Activated CD4-positive, alpha-beta T cell treated with anti-CD3 and anti-CD28 coated beads, Interleukin-2, amount 50 U/mL, for 16 hours (primary cell): ENCODE measurements around the gene CREBBP.

Source experiments
- DNase-seq: peaks from one replicate; pipeline ENCODE4 v3.0.0-alpha.2; 2020

Gene CREBBP

DNA sequence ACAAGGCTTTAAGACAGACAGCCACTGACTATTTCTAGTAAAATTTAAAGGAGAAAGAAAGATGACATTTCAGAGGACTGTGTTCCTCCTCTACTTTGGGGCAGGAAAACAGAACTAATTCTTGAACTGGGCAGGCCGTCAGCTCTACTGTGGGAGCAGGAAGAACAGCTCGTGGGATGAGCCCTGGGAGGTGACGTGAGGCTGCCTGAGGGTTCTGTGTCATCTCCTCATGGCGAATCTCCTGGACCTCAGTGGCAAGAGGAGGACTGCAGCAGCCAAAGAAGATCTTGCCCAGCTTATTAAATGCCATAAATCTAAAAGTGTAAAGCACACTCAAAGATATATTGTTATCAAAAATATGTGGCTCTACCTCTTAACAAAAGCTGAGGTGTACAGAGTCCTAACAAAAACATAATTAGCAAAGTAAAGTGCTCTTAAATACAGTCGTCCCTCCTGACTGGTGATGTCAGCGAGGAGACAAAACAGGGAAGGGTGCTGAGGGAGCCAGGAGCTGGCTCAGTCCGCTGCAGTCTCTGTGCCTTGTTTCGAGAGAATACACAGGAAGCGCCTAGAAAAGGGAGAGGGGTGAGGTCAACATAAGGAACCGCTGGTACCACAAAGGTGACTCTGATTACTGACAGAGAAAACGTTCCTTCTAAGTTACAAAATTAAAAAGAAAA is 58.0 kb downstream of the CREBBP start:
- DNase-seq = no peak

DNA sequence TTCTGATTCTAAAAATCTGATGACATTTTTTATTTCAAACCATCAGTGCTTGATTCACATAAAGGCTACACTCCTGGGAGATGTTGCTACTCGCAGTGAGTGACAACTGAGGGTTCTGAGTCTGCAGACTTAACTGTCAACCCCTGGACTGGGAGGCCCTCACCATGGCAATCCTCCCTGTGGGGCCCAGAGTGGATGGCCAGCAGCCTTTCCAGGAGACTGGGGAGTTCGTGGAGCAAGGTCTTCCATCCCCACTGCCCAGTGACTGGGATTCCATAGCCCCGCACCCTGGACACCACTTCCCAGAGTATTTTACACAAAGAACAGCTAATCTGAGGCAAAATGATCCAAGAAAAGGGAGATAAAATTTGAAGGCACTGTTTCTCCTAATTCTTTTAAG is 59.3 kb downstream of the CREBBP start:
- DNase-seq = no peak

DNA sequence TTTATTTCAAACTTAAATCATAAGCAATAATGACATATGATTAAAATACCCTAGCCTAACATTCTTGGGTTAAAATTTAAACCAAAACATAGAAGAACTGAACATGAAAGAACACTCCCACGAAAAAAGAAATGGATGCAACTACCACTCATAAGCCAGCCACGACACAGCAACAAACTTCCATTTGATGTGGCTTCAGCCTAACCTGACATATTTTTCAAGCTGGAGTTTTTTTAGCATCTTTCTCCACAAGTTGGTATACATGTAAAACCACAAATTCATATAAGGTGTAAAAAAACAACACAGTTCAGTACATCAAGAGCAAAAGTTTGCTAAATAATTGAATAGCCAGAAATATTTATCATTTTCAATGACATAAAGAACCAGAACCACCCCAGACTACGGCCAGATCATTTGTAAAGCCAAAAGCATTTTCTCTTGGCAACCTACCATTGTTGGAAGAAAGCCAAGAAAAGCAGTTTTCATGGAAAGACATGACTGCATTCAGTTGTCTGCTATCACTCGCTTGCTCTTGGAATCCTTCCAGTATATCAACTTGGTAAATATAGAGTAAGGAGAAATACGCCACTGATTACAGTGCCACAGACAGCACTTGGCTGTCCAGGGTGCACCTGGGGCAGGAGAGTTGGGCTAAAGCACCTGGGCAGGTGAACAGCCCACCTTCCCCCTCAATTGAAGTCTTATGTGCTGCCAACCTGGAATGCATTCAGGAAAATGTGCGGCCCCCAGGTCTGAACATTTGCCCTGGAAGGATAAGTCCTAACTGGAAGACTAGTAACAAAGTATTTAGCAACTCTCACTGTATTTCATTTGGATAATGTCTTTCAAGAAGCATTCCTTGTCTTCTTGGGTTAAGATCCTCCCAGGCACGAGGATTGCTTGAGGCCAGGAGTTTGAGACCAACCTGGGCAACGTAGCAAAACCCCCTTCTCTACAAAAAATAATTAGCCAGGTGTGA is 60.5 kb downstream of the CREBBP start:
- DNase-seq = no peak

DNA sequence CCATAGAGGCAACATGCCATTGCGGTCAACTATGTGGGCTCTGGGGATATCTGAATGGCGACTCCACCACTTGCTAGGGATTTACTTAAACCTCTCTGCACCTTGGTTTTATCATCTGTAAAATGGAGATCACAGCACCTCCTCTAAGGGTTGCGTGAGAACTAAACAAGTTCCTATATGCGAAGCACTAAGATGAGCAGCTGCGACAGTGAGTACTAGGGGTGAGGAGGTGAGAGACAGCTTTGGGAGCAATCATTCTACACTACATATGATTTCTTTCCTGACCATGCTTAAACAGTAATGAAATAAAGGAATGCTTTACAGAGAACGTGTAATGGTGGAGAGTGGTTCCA is 61.4 kb downstream of the CREBBP start:
- no peak for DNase-seq

DNA sequence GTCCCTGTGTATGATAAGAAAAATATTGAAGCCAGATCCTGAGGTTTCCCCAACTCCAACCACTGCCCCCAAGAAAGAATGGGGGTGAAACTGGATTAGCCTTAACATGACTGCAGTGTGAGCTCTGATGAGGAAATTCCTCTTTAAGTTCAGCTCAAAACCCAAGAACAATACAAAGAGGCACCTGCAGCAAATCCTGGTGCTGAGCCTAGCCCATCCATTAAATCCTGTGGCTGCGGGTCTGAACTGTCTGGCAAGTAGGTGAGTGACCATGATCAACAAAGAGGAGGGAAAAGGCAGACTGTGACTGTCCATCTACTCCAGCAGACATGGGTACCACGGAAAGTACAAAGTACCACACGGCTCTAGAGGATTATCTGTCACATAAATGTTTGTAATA is 64.2 kb downstream of the CREBBP start:
- DNase-seq = no peak

DNA sequence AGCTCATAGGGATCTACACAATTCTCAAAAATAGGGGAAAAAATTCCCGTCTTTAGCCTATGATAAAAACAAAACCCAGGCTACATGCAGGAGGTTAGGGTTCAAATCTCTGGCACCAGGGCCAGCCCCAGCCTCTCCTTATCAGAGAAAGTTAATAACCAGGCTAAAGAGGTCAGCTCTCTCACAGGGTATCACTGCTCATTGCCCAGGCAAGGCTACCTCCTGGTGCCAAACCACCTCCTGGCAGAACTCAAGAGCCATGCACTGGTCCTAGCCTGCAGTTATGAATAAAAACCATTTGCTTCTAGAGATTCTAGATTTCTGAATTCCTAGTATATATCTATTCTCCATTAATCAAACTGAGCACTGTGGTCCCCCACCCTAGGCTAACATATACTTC is 65.8 kb downstream of the CREBBP start:
- DNase-seq = no peak

DNA sequence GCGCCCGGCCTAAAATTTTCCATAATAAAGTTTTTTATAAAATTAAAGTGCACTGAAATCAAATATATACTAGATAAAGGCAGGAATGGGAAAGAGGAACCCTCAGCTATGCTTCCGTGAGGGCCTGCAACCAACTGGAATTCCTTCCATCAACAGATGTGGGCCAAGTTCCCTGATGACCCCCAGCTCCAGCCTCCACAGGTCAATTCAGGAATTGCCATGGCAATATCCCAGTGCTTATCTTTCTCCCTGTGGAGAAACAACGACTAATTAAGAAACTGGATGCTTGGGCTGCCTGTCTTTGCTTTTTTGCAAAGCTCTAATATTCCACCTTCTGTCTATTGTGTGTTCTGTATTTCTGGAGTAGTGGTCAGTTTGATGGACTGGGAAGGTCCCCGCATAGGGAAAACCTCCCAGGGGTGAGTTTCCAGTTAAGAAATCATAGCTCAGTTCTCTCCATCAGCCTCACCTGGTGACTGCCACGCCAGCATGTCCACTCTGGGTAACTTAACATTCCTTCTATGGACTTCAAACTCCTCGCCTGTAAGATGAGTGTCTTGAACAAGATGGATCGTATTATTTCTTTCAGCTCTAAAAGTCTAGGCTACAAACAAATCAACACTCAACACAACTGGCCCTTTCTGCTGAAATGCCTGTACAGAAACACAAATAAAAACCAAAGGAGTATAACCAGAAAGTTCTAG is 67.9 kb downstream of the CREBBP start:
- DNase-seq = no peak

DNA sequence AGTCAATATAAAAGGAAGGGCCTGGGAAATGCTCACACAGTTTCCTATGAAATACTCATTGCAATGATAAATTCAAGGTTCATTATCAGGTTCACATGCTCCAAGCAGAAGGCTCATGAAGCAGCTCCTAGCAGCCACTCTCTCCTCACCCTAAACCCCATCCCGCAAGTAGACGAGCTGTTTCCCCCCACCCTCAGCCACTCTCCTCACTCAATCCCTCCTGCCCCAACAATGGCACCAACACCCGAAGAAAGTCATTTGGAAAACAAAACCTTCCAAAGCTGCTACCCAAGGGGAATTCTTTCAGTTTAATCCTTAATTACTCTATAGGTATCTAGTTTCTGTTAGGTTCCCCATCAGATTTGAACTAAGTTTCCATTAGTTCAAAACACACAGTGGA is 69.7 kb downstream of the CREBBP start:
- DNase-seq = no peak

DNA sequence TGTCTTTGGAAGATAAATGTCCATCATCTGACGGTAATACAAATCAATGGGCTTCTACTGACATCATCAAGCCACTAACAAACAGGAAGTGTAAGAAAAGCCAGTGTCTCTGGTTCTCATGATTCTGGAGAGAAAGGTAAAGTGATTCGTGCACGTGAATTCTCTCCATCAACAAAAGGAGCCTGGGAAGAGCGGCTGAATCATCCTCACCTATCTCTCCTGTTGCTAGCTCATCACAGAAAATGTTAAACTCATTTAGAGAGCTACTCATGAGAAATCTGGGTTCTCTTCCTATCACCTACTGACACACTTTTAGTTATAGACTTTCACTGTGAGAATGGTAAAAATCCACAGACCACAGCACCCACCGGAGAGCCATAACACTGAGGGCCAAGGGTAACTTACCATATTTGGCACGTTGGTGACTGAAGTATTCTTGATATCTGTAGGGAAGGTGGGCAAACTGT is 70.3 kb downstream of the CREBBP start:
- peak; percentile 73 for DNase-seq

DNA sequence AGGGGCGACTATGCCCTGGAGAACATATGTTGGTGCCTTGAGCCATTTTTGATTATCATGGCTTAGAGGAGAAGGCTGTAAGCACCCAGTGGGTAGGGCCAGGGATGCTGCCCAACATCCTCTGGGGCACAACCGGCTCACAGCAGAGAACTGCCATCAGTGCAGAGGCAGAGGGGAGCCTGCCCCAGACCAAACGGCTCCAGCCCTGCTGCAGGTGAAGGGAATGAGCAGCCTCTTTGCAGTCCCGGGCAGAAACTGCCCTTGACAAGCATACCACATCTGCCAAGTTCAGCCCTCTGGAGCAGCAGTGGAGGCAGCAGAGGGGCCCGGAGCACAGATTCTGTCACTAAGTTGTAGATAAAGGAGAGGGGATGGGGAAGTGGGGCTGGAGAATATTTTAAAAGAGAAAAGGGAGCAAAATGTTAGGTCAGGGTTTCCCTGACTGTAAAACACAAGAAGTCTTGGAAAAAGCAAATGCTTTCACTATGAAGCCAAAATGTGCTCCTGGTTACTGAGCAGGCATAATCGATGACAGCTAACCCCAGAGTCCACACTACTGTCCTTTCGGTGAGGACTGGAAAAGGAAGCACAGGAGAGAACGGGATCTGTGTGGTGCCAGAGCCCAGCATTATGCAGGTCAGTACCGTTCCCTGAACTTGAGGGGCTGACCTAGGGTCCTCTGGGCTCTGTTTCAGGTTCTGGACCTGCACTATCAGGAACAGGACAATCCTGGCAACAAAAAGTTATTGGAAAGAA is 72.0 kb downstream of the CREBBP start:
- no peak for DNase-seq

DNA sequence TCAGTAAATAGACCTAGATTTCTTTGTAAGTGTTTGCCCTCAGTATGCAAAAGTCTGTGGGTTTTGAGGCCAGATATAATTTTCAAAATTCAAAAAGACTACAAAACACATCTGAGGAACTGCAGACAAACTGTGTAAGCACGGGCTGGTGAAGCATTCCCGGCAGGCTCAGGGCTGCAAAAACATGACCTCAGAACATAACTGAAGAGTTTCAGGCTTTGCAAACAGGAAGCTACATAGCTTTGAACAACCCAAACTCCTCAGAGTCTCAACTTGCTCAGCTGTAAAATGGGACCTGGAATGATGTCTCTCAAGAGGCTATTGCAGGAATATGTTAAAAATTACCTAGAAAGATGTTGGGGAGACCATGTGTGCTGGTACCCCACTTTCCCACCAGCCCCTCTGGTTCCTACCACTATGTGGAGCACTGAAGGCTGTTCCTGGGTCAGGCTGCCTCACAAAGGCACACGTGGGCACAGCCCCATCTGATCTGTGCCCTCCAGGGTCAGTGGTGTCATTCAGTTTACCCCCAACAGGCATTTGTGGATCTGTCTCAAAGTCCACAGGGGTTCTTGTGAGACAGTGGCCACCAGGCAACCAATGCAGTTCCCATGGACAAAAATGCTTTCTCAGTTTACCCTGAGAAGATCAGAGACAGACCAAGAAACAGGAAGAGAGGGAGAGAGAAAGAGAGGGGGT is 72.9 kb downstream of the CREBBP start:
- DNase-seq = peak; percentile 71

DNA sequence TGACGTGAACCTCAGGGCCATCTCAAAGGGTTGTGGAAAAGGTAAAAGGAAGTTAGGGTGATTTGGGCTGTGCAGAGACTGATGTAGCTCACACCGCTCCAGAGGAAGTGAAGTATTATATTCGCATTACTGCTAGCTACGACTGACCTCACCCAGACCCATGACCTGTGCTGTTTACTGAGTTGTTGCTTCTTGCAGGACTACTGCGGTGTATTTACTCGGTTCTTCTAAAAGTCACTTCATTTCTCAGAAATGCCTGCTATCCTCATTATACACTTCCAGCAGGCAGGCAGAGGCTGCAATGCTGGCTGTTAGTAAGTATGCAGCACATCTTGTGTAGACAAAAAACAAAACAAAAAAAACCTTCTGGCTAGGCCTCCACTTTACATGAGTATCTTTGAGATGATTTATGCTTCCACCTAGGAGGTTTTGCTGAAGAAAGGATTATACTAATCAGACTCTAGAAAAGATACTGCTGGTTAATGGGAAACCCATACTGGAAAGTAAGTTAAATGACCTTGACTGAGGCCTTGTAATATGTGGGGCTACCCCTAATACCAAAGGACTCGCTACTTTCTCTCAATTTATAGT is 76.0 kb downstream of the CREBBP start:
- DNase-seq = no peak

DNA sequence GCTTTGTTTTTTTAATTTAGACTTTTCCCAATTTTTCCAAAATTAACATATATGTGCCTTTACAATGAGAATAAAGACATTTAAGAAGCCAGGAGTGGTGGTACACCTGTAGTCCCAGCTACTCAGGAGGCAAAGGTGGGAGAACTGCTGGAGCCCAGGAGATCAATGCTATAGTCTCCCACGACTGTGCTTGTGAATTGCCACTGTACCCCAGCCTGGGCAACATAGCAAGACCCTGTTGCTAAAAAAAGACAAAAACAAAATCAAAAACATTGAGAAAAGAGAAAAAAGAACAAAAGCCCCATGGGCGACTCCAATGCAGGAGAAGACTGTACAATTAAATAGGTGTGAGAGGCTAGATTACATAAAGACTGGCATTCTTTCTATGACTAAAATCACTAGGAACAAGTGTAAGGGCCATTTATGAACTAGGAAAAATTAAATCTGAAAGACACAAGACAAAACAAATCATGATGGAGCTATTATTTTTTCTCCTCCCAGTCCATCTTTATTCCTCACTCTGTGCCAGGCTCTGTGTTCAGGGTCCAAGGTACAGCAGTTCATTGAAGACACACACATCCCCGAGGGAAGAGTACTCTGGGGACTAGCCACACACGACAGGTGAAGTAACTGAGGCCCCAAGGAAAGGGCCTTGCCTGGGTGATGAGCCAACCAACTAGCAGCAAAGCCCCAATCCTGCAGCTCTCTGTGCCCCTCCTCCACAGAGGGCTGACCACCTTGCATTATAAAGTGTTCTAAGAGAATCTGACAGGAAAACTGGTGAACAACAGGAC is 79.8 kb downstream of the CREBBP start:
- no peak for DNase-seq

DNA sequence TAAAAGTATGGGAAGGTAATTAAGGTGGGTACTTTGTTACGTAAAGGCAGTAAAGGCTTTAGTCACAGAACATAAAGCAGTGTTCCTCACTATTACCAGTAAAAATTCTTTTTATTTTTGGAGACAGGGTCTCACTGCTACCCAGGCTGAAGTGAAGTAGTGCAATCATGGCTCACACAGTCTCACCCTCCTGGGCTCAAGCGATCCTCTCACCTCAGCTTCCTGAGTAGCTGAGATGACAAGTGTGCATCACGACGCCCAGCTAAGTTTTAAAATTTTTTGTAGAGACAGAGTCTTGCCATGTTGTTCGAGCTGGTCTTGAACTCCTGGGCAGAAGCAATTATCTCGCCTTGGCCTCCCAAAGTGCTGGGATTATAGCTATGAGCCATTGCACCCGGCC is 80.5 kb downstream of the CREBBP start:
- no peak for DNase-seq

DNA sequence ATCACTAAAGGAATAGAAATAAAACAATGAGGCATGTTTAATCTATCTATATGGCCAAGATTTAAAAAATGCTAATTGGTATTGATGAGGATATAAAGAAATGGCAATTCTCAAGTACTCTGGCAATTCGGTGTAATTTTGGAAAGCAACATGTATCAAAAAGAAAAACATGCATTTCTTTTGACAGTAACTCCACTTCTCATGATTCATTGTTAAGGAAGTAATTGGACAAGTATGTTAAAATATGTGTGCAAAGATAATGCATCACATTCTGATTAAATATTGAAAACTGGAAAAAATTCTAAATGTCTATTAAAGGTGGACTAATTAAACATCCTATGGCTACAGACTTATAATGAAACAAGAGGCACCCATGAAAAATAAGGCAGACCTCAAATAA is 81.2 kb downstream of the CREBBP start:
- DNase-seq = no peak

DNA sequence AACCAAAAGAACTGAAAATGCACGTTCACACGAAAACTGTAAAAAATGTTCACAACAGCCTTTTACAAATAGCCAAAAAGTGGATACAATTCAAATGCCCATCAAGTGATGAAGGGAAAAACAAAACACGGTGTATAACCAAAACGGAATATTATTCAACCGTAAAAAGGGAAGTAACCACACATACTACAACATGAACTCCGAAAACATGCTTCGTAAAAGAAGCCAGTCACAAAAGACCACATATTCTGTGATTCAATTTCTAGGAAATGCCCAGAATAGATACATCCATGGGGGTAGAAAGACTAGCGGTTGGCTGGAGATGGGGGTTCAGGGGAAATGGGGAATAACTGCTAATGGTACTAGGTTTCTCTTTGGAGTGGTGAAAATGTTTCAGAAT is 81.7 kb downstream of the CREBBP start:
- DNase-seq = no peak

DNA sequence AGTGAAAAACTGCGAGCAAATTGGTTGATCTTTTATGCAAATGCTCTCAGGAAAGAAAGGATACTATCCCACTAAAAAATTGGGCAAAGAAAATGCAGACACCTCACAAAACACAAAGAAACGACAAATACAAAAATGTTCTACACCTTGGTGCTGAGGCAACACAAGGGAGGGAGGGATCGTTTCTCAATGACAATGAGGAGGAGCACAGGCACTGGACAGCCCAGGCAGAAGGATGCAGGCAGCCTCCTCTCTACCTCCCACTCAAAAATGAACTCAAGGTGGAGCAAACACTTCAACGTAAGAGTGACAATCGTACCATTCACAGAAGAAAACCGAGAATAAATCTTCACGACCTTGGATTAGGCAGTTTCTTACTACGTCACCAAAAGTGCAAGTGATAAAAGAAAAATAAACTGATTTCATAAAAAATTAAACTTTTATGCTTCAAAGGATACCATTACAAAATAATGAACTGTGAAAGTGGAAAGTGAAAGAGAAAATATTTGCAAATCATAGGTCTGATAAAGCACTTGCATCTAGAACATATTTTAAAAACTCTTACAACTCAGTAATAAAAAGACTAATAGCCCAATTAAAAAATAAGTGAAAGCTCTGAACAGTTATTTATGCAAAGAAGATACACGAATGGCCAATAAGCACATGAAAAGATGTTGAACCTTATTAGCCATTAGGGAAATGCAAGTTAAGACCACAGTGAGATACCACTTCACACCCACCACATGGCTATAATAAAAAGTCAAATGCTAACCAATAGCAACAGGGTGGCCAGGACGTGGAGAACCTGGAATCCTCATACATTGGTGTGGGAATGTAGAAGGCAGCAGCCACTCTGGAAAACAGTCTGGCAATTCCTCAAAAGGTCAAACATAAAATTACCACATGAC is 82.4 kb downstream of the CREBBP start:
- DNase-seq = peak; percentile 12

DNA sequence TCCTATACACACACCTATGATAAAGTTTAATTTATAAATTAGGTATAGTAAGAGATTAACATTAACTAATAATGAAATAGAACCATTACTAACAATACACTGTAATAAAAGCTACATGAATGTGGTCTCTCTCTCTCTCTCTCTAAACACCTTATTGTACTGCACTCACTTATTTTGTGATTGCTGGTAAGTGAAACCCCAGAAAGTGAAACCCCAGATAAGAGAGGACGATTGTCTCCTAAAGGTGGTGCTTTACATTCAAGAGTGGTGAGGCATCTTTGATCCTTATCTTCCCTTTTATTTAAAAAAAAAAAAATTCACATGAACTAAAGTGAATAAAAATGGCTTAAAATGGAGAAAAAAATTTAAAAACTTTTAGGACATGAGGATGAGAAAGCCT is 83.0 kb downstream of the CREBBP start:
- peak; percentile 49 for DNase-seq

DNA sequence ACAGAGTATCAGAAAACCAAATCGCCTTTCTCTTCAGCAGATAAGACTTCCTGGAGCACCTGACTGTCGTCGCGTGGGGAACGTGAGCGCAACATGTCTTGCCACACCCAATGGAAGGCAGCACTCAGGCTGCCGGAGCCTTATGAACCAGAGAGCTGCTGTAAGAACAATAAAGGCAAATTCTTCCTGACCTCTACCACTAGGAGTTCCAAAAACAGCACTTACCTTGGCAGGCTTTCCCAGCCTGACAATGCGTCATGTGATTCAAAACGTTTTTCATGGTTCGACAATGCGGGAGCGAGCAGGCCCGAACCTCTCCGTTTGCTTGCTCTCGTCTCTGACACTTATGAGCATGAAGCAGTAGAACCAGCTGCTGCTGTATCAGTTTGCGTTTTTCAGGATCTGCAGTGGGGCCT is 87.3 kb downstream of the CREBBP start:
- DNase-seq = no peak

DNA sequence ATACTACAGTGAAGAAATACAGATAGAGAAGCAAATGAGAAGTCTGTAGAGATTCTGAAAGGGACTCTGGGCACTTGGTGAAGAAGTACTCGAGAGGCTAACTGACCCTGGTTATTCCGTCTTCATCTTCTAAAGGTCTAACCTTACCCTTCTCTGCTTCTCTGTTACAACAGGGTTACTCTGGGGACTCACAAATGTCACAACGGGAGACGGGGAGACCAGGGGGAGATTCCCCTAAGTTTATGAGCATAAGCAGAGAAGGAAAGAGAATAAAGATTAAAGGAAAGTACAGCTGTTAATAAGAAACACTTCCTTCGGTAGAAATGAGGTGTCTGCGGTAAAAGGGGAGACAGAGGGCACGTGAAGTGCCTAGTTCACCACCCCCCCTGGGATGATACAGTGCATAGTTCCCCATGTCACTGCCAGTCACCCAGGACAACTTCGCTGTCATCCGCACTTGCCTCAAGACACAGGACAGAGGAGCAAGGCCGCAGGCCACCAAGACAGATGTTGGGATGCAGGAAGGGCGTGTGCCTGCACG is 88.0 kb downstream of the CREBBP start:
- no peak for DNase-seq
